Measurements from ENCODE around the gene IRF8.

- TF ChIP-seq POLR2A (IDR thresholded peaks at IDR 0.05) = no peak
- no peak for TF ChIP-seq CTCF (IDR thresholded peaks at IDR 0.05)
- TF ChIP-seq POLR2AphosphoS5 (IDR thresholded peaks at IDR 0.05) = no peak
- no peak for TF ChIP-seq EP300 (IDR thresholded peaks at IDR 0.05)
Observed at GRCh38 chr16:85924675-85925074, 25.7 kb downstream of the IRF8 start.

Data from sigmoid colon (tissue), 4 donors.